HepG2 (cell line): ENCODE data around the gene UBE2Q1. TPM values are rescaled to one million over a fixed set of nuclear protein-coding genes. Genes with fewer than 3 reads are reported as not detected.

Experiments used
- CAMTA2 ChIP-seq: sonication (generic); formaldehyde crosslinking; IDR thresholded peaks from 2 replicates; pipeline ENCODE4 v1.4.0; 2020; ENCODE audit warnings: mild to moderate bottlenecking, missing genetic modification reagents, borderline replicate concordance
- CBFB ChIP-seq: sonication (generic); formaldehyde crosslinking; IDR thresholded peaks from 2 replicates; pipeline ENCODE4 v1.4.0; 2020; ENCODE audit warnings: missing genetic modification reagents
- CREM ChIP-seq, 2 experiments: sonication (generic) in 1 of 2; formaldehyde crosslinking in 1 of 2; IDR thresholded peaks; 2 replicates each; pipeline versions ENCODE4 v1.4.0 to v1.6.1; 2016 to 2020; ENCODE audit warnings: antibody characterized with exemption in 1 of 2, mild to moderate bottlenecking in 1 of 2, missing genetic modification reagents in 1 of 2
- DNMT3B ChIP-seq: conservative IDR thresholded peaks from 2 replicates; pipeline ENCODE4 v1.6.1; 2016; ENCODE audit warnings: missing biosample characterization, control low read depth
- FOXO1 ChIP-seq: sonication (generic); formaldehyde crosslinking; IDR thresholded peaks from 2 replicates; pipeline ENCODE4 v1.4.0; 2020; ENCODE audit warnings: missing genetic modification reagents
- GLI4 ChIP-seq: sonication (generic); formaldehyde crosslinking; IDR thresholded peaks from 2 replicates; pipeline ENCODE4 v1.5.1; 2020; ENCODE audit warnings: missing genetic modification reagents, mild to moderate bottlenecking, moderate library complexity, borderline replicate concordance
- HOXA9 ChIP-seq: sonication (generic); formaldehyde crosslinking; IDR thresholded peaks from 2 replicates; pipeline ENCODE4 v1.8.1; 2022; ENCODE audit warnings: missing genetic modification reagents, mild to moderate bottlenecking, moderate library complexity, borderline replicate concordance
- KDM3A ChIP-seq: IDR thresholded peaks from 2 replicates; pipeline ENCODE4 v1.6.1; 2018; ENCODE audit warnings: low read depth, missing compliant biosample characterization
- MAFG ChIP-seq: sonication (generic); formaldehyde crosslinking; IDR thresholded peaks from 2 replicates; pipeline ENCODE4 v1.5.1; 2020; ENCODE audit warnings: mild to moderate bottlenecking, missing genetic modification reagents
- NR2F2 ChIP-seq: IDR thresholded peaks from 2 replicates; pipeline ENCODE4 v1.6.1; 2012; ENCODE audit warnings: low read depth, inconsistent platforms, borderline replicate concordance
- SP5 ChIP-seq: IDR thresholded peaks from 2 replicates; pipeline ENCODE4 v1.6.1; 2016; ENCODE audit warnings: low read depth, borderline replicate concordance
- TAF15 ChIP-seq: fragments of 200-400 bp; formaldehyde crosslinking; IDR thresholded peaks from one replicate; pipeline ENCODE4 v1.6.1; 2018; ENCODE audit warnings: mild to moderate bottlenecking, low read depth, low read length; ENCODE audit not compliant: poor library complexity, severe bottlenecking
- TEAD3 ChIP-seq: optimal IDR thresholded peaks from 2 replicates; pipeline ENCODE3; 2016; ENCODE audit warnings: borderline replicate concordance
- TMF1 ChIP-seq: sonication (generic); formaldehyde crosslinking; IDR thresholded peaks from 2 replicates; pipeline ENCODE4 v1.8.1; 2022; ENCODE audit warnings: low read depth, missing genetic modification reagents
- ZBTB1 ChIP-seq: sonication (generic); formaldehyde crosslinking; IDR thresholded peaks from 2 replicates; pipeline ENCODE4 v1.4.0; 2020; ENCODE audit warnings: missing genetic modification reagents, borderline replicate concordance
- ZFP36L2 ChIP-seq: sonication (generic); formaldehyde crosslinking; IDR thresholded peaks from 2 replicates; pipeline ENCODE4 v1.4.0; 2020; ENCODE audit warnings: missing genetic modification reagents
- ZFP37 ChIP-seq: sonication (generic); formaldehyde crosslinking; IDR thresholded peaks from 2 replicates; pipeline ENCODE4 v1.4.0; 2020; ENCODE audit warnings: missing genetic modification reagents, borderline replicate concordance
- ZNF230 ChIP-seq: sonication (generic); formaldehyde crosslinking; IDR thresholded peaks from 2 replicates; pipeline ENCODE4 v1.4.0; 2020; ENCODE audit warnings: mild to moderate bottlenecking, missing genetic modification reagents
- ZNF451 ChIP-seq: sonication (generic); formaldehyde crosslinking; IDR thresholded peaks from 2 replicates; pipeline ENCODE4 v1.5.0; 2020; ENCODE audit warnings: mild to moderate bottlenecking, missing genetic modification reagents
- ZSCAN30 ChIP-seq: sonication (generic); formaldehyde crosslinking; IDR thresholded peaks from 2 replicates; pipeline ENCODE4 v1.5.0; 2020; ENCODE audit warnings: mild to moderate bottlenecking, missing genetic modification reagents
- polyA plus RNA-seq, 8 experiments: library from polyadenylated mRNA; depleted of rRNA in 3 of 8; stranded (reverse) in 7 of 8; unstranded in 1 of 8; fragments of >200 nt; fragmentation: Illumina TruSeq in 4 of 8; extraction: Trizol in 4 of 8; gene quantifications; 2 replicates each; pipeline versions ENCODE4 v1.2.1 to v1.2.3, GENCODE V29; 2011 to 2016; ENCODE audit warnings: low read depth in 4 of 8, missing spikeins in 1 of 8, mixed read lengths in 1 of 8; ENCODE audit not compliant: insufficient read depth in 1 of 8
- total RNA-seq, 5 experiments: library from RNA; depleted of rRNA; stranded (reverse); fragments of >200 nt; fragmentation: Illumina TruSeq; extraction: Trizol; gene quantifications; 2 replicates each; pipeline ENCODE4 v1.2.3, GENCODE V29; 2016; ENCODE audit warnings: low read depth in 1 of 5
- TF ChIP-seq, protein P1 (sequence below): IDR thresholded peaks from 2 replicates; pipeline ENCODE4 v1.6.1; 2016; ENCODE audit warnings: missing genetic modification reagents, missing compliant biosample characterization
- TF ChIP-seq, protein P2 (sequence below), 2 experiments: sonication (generic) in 1 of 2; formaldehyde crosslinking in 1 of 2; IDR thresholded peaks; 2 replicates each; pipeline versions ENCODE4 v1.4.0 to v1.6.1; 2016 to 2020; ENCODE audit warnings: borderline replicate concordance in 1 of 2, low read depth in 1 of 2, mild to moderate bottlenecking in 1 of 2, missing genetic modification reagents in 1 of 2
- TF ChIP-seq, protein P3 (sequence below): sonication (generic); formaldehyde crosslinking; IDR thresholded peaks from 2 replicates; pipeline ENCODE4 v1.9.0; 2021; ENCODE audit warnings: missing genetic modification reagents, borderline replicate concordance

Gene UBE2Q1
- total and polyA plus RNA-seq, 2 of the 13 experiments (the other 11 are each of a cell fraction or from before 2014, with no cell fraction given) = 11.7 to 41.7 TPM

DNA sequence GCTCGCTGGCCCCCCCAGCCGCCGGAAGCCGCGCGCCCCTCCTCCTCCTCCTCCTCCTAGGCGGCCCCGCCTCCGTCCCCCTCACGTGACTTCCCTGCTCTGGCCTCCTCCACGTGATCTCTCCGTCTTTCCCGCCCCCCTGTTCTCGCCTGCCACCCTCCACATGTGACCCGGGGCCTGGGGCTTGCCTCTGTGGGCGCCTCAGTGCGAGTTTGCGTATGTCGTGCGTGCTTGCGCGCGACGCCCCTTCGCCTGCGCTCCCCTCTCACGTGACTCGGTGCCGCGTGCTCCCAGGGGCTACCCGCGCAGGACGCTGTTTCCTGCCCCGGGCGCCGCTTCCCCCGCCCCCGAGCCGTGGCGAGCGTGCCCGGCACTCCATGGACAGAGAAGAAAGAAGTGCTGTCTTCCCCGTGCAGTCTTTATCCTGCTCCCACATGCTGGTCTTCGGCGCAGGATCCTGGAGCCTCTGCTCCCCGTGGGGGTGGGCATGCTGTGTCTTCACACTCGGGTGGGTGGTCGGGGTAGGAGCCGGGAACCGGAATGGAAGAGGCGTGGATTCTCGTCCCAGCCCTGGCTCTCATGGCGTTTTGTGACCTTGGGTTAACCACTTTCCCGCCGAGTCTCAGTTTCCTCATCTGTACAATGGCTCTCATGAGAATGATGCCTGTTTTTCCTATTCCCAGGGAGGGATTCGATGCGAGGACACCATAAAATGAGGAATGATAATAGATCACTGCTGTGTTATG, 431 bp upstream of the UBE2Q1 start (continued):
- TF ChIP-seq ZBTB1 (CRISPR knock-in tag) (no peak), KDM3A (CRISPR knock-in tag) (peak; percentile 75; the same call in 1 of the 2 replicates), FOXO1 (CRISPR knock-in tag) (peak; percentile 69; the same call in 1 of the 2 replicates), SP5 (peak; percentile 97), ZFP36L2 (CRISPR knock-in tag) (peak; percentile 58; the same call in 1 of the 2 replicates), CAMTA2 (CRISPR knock-in tag) (peak; percentile 59; the same call in 1 of the 2 replicates), GLI4 (CRISPR knock-in tag) (peak; percentile 86), CREM (IDR thresholded peaks at IDR 0.05) (peak; percentile 71), CREM (CRISPR knock-in tag; IDR thresholded peaks at IDR 0.05) (no peak), MAFG (peak; percentile 37; the same call in 1 of the 2 replicates), CBFB (CRISPR knock-in tag) (peak; percentile 70; the same call in 1 of the 2 replicates), TMF1 (peak; percentile 96), ZFP37 (CRISPR knock-in tag) (peak; percentile 98), NR2F2 (no peak), TAF15 (no peak), ZNF230 (CRISPR knock-in tag) (peak; percentile 93), TEAD3 (CRISPR knock-in tag) (peak; percentile 71), HOXA9 (CRISPR knock-in tag) (peak; percentile 99), ZSCAN30 (CRISPR knock-in tag) (peak; percentile 96), ZNF451 (CRISPR knock-in tag) (peak; percentile 99), DNMT3B (CRISPR knock-in tag) (peak; percentile 98)
- TF ChIP-seq, protein P1, sequence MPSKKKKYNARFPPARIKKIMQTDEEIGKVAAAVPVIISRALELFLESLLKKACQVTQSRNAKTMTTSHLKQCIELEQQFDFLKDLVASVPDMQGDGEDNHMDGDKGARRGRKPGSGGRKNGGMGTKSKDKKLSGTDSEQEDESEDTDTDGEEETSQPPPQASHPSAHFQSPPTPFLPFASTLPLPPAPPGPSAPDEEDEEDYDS (CRISPR knock-in tag) = peak; percentile 21; the same call in 1 of the 2 replicates
- TF ChIP-seq, protein P2, sequence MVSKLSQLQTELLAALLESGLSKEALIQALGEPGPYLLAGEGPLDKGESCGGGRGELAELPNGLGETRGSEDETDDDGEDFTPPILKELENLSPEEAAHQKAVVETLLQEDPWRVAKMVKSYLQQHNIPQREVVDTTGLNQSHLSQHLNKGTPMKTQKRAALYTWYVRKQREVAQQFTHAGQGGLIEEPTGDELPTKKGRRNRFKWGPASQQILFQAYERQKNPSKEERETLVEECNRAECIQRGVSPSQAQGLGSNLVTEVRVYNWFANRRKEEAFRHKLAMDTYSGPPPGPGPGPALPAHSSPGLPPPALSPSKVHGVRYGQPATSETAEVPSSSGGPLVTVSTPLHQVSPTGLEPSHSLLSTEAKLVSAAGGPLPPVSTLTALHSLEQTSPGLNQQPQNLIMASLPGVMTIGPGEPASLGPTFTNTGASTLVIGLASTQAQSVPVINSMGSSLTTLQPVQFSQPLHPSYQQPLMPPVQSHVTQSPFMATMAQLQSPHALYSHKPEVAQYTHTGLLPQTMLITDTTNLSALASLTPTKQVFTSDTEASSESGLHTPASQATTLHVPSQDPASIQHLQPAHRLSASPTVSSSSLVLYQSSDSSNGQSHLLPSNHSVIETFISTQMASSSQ (IDR thresholded peaks at IDR 0.05; ENCODE audit: low read depth) = no peak; the same call in 1 of the 2 replicates
- TF ChIP-seq, protein P2 (CRISPR knock-in tag; IDR thresholded peaks at IDR 0.05; ENCODE audit: borderline replicate concordance) = peak; percentile 92
- TF ChIP-seq, protein P3, sequence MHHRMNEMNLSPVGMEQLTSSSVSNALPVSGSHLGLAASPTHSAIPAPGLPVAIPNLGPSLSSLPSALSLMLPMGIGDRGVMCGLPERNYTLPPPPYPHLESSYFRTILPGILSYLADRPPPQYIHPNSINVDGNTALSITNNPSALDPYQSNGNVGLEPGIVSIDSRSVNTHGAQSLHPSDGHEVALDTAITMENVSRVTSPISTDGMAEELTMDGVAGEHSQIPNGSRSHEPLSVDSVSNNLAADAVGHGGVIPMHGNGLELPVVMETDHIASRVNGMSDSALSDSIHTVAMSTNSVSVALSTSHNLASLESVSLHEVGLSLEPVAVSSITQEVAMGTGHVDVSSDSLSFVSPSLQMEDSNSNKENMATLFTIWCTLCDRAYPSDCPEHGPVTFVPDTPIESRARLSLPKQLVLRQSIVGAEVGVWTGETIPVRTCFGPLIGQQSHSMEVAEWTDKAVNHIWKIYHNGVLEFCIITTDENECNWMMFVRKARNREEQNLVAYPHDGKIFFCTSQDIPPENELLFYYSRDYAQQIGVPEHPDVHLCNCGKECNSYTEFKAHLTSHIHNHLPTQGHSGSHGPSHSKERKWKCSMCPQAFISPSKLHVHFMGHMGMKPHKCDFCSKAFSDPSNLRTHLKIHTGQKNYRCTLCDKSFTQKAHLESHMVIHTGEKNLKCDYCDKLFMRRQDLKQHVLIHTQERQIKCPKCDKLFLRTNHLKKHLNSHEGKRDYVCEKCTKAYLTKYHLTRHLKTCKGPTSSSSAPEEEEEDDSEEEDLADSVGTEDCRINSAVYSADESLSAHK = no peak
